Mononuclear cell (primary cell): ENCODE results near the gene JADE1. TPM values are rescaled to one million over a fixed set of nuclear protein-coding genes. Genes with fewer than 3 reads are reported as not detected.

Experiments
- H3K27me3 ChIP-seq: 2 replicates; pipeline ENCODE4 v1.6.0; 2011; ENCODE audit warnings: low read length, control low read depth; ENCODE audit not compliant: insufficient read depth
- H3K4me1 ChIP-seq: 2 replicates; pipeline ENCODE4 v1.5.1; 2011; ENCODE audit warnings: mild to moderate bottlenecking, low read length, control low read depth; ENCODE audit not compliant: insufficient read depth
- H3K4me3 ChIP-seq: 2 replicates; pipeline ENCODE4 v1.5.1; 2011; ENCODE audit warnings: mild to moderate bottlenecking, low read length, moderate library complexity
- H3K9me3 ChIP-seq: 2 replicates; pipeline ENCODE4 v1.5.1; 2011; ENCODE audit warnings: low read depth, mild to moderate bottlenecking, control low read depth, low read length
- total RNA-seq: library from RNA; depleted of rRNA; stranded (reverse); fragments of >200 nt; gene quantifications from one replicate; pipeline ENCODE4 v1.2.3, GENCODE V29; 2012

Gene JADE1
- total RNA-seq: 38.7 TPM

- H3K27me3 ChIP-seq: no peaks in the 10 kb centered on the region
- H3K9me3 ChIP-seq: no peaks in the 10 kb centered on the region
- H3K4me3 ChIP-seq: peak within 1 kb of the TSS; percentile 95
- H3K4me1 ChIP-seq: peaks cover 12% of the 10 kb centered on the region
Measured at GRCh38 chr4:128809477-128810330, at the start of gene JADE1. TSS of gene JADE1 (plus strand) at chr4:128809700. CDS start at chr4:128831759, 22,059 bp downstream.

- no peaks in the 10 kb centered on the region for H3K27me3 ChIP-seq
- H3K4me1 ChIP-seq: no peaks in the 10 kb centered on the region
- H3K4me3 ChIP-seq: no peak overlapping the region
- no peaks in the 10 kb centered on the region for H3K9me3 ChIP-seq
Measured at GRCh38 chr4:128766781-128767180, 42.7 kb upstream of the JADE1 start.

- Histone ChIP-seq H3K4me1 (no peaks in the 10 kb centered on the region), H3K4me3 (no peak overlapping the region), H3K27me3 (no peaks in the 10 kb centered on the region), H3K9me3 (no peaks in the 10 kb centered on the region)
Measured at GRCh38 chr4:128768373-128768996, 41.0 kb upstream of the JADE1 start.

DNA sequence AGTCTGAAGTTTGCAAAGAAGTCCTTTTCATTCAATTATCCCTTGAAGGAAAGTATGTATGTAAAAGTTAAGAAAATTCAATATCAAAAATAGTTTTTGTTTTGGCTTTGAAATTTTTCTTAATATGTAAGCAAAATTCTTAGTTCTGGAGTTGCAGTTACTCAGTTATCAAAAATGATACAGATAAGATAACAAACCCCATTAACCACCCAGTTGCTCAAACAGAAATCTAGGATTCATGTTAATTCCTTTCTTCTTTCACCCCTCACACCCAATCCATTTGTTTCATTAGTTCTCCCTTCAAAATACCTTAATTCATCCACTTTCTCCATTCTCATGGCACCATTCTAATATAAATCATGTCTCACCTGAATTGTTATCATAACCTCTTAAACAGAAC is 40.5 kb upstream of the JADE1 start:
- Histone ChIP-seq H3K4me3 (no peak overlapping the region), H3K4me1 (no peaks in the 10 kb centered on the region), H3K27me3 (no peaks in the 10 kb centered on the region), H3K9me3 (no peaks in the 10 kb centered on the region)

GRCh38 chr4:128770807-128771206 is 38.7 kb upstream of the JADE1 start:
- no peak overlapping the region for H3K4me3 ChIP-seq
- no peaks in the 10 kb centered on the region for H3K9me3 ChIP-seq

GRCh38 chr4:128775477-128775876 is 34.0 kb upstream of the JADE1 start:
- Histone ChIP-seq H3K9me3 (no peaks in the 10 kb centered on the region), H3K4me3 (no peak overlapping the region), H3K27me3 (no peaks in the 10 kb centered on the region), H3K4me1 (no peaks in the 10 kb centered on the region)

More at GRCh38 chr4:128770807-128771206, 38.7 kb upstream of the JADE1 start:
- H3K27me3 ChIP-seq: no peaks in the 10 kb centered on the region
- H3K4me1 ChIP-seq: no peaks in the 10 kb centered on the region

- Histone ChIP-seq H3K27me3 (no peaks in the 10 kb centered on the region), H3K9me3 (no peaks in the 10 kb centered on the region), H3K4me3 (no peak overlapping the region), H3K4me1 (no peaks in the 10 kb centered on the region)
Measured at GRCh38 chr4:128775916-128776315, 33.6 kb upstream of the JADE1 start.

- Histone ChIP-seq H3K9me3 (no peaks in the 10 kb centered on the region), H3K4me1 (no peaks in the 10 kb centered on the region), H3K27me3 (no peaks in the 10 kb centered on the region), H3K4me3 (no peak overlapping the region)
Measured at GRCh38 chr4:128776794-128777216, 32.7 kb upstream of the JADE1 start.

GRCh38 chr4:128780688-128781087 is 28.8 kb upstream of the JADE1 start:
- Histone ChIP-seq H3K9me3 (no peaks in the 10 kb centered on the region), H3K27me3 (no peaks in the 10 kb centered on the region), H3K4me3 (no peak overlapping the region), H3K4me1 (no peaks in the 10 kb centered on the region)

- no peak overlapping the region for H3K4me3 ChIP-seq
- H3K4me1 ChIP-seq: no peaks in the 10 kb centered on the region
- no peaks in the 10 kb centered on the region for H3K9me3 ChIP-seq
- H3K27me3 ChIP-seq: no peaks in the 10 kb centered on the region
Measured at GRCh38 chr4:128782076-128782715, 27.3 kb upstream of the JADE1 start.

DNA sequence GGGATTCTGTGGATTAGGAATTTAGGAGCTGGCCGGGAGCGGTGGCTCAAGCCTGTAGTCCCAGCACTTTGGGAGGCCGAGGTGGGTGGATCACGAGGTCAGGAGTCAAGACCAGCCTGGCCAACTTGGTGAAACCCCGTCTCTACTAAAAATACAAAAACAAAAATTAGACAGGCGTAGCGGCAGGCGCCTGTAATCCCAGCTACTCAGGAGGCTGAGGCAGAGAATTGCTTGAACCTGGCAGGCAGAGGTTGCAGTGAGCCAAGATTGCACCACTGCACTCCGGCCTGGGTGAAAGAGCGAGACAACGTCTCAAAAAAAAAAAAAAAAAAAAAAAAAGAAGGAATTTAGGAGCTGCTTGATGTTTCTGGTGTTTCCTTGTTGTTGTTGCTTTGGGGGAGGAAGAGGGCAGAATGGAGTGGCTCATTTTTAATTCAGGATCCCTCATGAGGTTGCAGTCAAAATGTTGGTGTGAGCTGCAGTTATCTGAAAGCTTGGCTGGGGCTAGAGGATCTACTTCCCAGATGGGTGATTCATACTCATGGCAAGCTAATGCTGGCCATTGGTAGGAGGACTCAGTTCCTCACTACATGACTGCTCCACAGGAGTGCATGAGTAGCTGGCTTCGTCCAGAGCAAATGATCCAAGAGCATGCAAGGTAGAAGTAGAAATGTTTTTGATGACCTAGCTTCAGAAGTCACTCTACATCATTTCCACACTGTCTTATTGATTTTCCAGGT is 26.5 kb upstream of the JADE1 start:
- Histone ChIP-seq H3K9me3 (no peaks in the 10 kb centered on the region), H3K27me3 (no peaks in the 10 kb centered on the region), H3K4me3 (no peak overlapping the region), H3K4me1 (no peaks in the 10 kb centered on the region)

DNA sequence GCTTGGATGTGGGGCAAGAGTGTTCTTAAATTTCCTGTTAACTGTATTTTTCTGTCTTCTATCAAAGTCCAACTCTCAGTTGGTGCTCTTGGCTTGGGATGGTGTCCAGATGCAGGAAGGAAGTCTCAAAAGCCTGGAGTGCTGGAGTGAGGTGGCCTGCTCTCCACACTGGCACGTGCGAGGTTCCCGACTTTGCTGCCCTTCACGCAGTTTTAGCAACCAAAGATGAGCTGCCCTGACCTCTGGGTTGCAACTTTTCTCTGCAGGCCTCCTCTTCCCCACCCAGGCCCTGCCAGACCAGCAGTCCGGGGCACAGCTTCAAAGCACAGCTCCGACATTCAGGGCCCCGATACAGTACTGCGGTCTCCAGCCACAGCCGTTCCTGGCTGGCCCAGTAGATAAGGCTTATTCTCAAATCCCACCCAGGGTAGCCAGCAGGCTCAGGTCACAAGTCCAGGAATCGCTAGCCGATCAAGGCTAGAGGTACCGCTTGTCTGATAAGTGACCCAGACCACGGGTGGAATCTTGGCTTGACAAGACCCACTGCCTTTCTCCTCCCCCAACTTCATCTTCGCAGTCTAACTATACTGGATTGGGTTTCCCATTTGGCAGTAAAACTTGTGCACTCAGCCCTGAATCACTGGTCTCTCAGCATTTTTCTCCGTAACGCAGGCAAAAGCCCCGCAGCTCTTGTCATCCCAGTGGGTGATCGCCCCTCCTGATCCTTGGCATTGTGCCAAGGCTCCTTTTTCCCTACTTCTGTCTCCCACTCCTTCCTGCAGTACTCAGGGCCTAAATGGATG is 21.8 kb upstream of the JADE1 start:
- Histone ChIP-seq H3K9me3 (no peaks in the 10 kb centered on the region), H3K27me3 (no peaks in the 10 kb centered on the region), H3K4me1 (no peaks in the 10 kb centered on the region), H3K4me3 (no peak overlapping the region)

GRCh38 chr4:128793859-128794672 is 15.4 kb upstream of the JADE1 start:
- H3K9me3 ChIP-seq: no peaks in the 10 kb centered on the region
- no peaks in the 10 kb centered on the region for H3K27me3 ChIP-seq
- peaks cover 6% of the 10 kb centered on the region for H3K4me1 ChIP-seq
- no peak overlapping the region for H3K4me3 ChIP-seq
